ENCODE results near the gene SRPX2. TPM values are rescaled to one million over a fixed set of nuclear protein-coding genes. Genes with fewer than 3 reads are reported as not detected.

SRPX2 gene
- total RNA-seq, 1 donor from 2014 or later = not detected

GRCh38 chrX:100636321-100636991 is 7.5 kb upstream of the SRPX2 start, which contains the start of gene TSPAN6:
TSPAN6 (minus strand) TSS chrX:100636806; CDS start chrX:100636694, 112 bp downstream.
- Mint-ChIP-seq H3K27me3 (ENCODE audit: low read depth) (peaks cover 33% of the 10 kb centered on the region), H3K36me3 (ENCODE audit: low read depth) (no peaks in the 10 kb centered on the region), H3K27ac (no peak within 1 kb of the TSS), H3K9me3 (no peaks in the 10 kb centered on the region), H3K4me3 (ENCODE audit: low read depth) (peak within 1 kb of the TSS; percentile 84), H3K4me1 (ENCODE audit: low read depth) (peaks cover 4% of the 10 kb centered on the region)
- DNase-seq (ENCODE audit: low spot score) = peak; percentile 43
- intact Hi-C loops (cut with micrococcal nuclease) = loop anchor here (2.0 kb wide), 1 partner anchor 124 kb away; no protein-coding TSS in a partner anchor

GRCh38 chrX:100642290-100642689 is 1.7 kb upstream of the SRPX2 start:
- Mint-ChIP-seq H3K27ac (no peak overlapping the region), H3K9me3 (no peaks in the 10 kb centered on the region), H3K4me3 (ENCODE audit: low read depth) (no peak overlapping the region), H3K4me1 (ENCODE audit: low read depth) (no peaks in the 10 kb centered on the region), H3K27me3 (ENCODE audit: low read depth) (peaks cover 17% of the 10 kb centered on the region), H3K36me3 (ENCODE audit: low read depth) (no peaks in the 10 kb centered on the region)
- DNase-seq (ENCODE audit: low spot score) = no peak
- intact Hi-C loops (cut with micrococcal nuclease) = no loop called here

DNA sequence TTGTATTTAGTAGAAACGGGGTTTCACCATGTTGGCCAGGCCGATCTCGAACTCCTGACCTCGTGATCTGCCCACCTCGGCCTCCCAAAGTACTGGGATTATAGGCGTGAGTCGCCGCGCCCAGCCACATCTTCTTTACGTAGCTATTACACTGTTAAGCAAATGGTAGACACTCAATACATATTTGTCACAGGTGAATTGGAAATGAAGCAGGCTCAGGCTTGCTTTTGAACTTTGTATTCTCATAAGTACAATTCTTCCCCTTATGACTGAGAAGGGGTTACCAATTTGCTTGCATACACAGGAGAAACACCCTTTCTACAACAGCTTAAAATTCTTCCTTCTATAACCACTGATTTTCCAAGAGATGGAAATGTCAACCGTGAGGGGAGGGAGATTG is 787 bp upstream of the SRPX2 start:
- DNase-seq (ENCODE audit: low spot score) = no peak
- no peaks in the 10 kb centered on the region for H3K4me1 Mint-ChIP-seq (ENCODE audit: low read depth)
- H3K27me3 Mint-ChIP-seq (ENCODE audit: low read depth) = peaks cover 13% of the 10 kb centered on the region
- no peaks in the 10 kb centered on the region for H3K9me3 Mint-ChIP-seq
- H3K36me3 Mint-ChIP-seq (ENCODE audit: low read depth) = no peaks in the 10 kb centered on the region
- no peak overlapping the region for H3K4me3 Mint-ChIP-seq (ENCODE audit: low read depth)
- intact Hi-C loops (cut with micrococcal nuclease) = no loop called here
- no peak overlapping the region for H3K27ac Mint-ChIP-seq

GRCh38 chrX:100645106-100645505 is 1.1 kb downstream of the SRPX2 start:
- no peak for DNase-seq (ENCODE audit: low spot score)
- no peak overlapping the region for H3K4me3 Mint-ChIP-seq (ENCODE audit: low read depth)
- no peaks in the 10 kb centered on the region for H3K36me3 Mint-ChIP-seq (ENCODE audit: low read depth)
- H3K27ac Mint-ChIP-seq = no peak overlapping the region
- intact Hi-C loops (cut with micrococcal nuclease) = no loop called here
- no peaks in the 10 kb centered on the region for H3K9me3 Mint-ChIP-seq
- H3K4me1 Mint-ChIP-seq (ENCODE audit: low read depth) = no peaks in the 10 kb centered on the region
- H3K27me3 Mint-ChIP-seq (ENCODE audit: low read depth) = peaks cover 4% of the 10 kb centered on the region

DNA sequence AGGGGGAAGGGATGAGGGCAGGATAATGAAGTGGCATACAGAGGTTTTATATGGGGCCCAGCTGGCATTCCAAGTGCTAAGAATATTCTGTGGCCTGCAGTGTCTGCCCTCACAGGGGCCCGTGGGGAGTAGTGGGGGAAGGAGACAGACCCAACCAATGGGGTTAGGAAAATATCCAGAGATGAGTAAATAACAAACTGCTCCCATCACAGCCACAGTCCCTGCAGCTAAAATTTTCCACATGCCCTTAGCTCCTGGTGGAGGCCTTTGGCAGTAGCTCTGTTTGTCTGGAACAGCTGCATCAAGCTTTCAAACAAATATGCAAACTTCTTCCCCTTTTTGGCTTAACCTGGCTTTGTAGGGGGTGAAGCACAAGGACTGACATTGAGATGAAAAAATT is 3.1 kb downstream of the SRPX2 start:
- Mint-ChIP-seq H3K4me1 (ENCODE audit: low read depth) (no peaks in the 10 kb centered on the region), H3K27me3 (ENCODE audit: low read depth) (peaks cover 4% of the 10 kb centered on the region), H3K4me3 (ENCODE audit: low read depth) (no peak overlapping the region), H3K27ac (no peak overlapping the region), H3K9me3 (no peaks in the 10 kb centered on the region), H3K36me3 (ENCODE audit: low read depth) (no peaks in the 10 kb centered on the region)
- no peak for DNase-seq (ENCODE audit: low spot score)
- intact Hi-C loops (cut with micrococcal nuclease) = no loop called here

GRCh38 chrX:100647739-100648138 is 3.7 kb downstream of the SRPX2 start:
- H3K27ac Mint-ChIP-seq = no peak overlapping the region
- peaks cover 4% of the 10 kb centered on the region for H3K27me3 Mint-ChIP-seq (ENCODE audit: low read depth)
- no peak overlapping the region for H3K4me3 Mint-ChIP-seq (ENCODE audit: low read depth)
- no peaks in the 10 kb centered on the region for H3K36me3 Mint-ChIP-seq (ENCODE audit: low read depth)
- no peaks in the 10 kb centered on the region for H3K4me1 Mint-ChIP-seq (ENCODE audit: low read depth)
- H3K9me3 Mint-ChIP-seq = no peaks in the 10 kb centered on the region
- intact Hi-C loops (cut with micrococcal nuclease) = no loop called here
- DNase-seq (ENCODE audit: low spot score) = no peak

- no peak for DNase-seq (ENCODE audit: low spot score)
- no peak overlapping the region for H3K27ac Mint-ChIP-seq
- intact Hi-C loops (cut with micrococcal nuclease) = no loop called here
- H3K4me3 Mint-ChIP-seq (ENCODE audit: low read depth) = no peak overlapping the region
- peaks cover 4% of the 10 kb centered on the region for H3K27me3 Mint-ChIP-seq (ENCODE audit: low read depth)
- no peaks in the 10 kb centered on the region for H3K4me1 Mint-ChIP-seq (ENCODE audit: low read depth)
- H3K9me3 Mint-ChIP-seq = no peaks in the 10 kb centered on the region
- H3K36me3 Mint-ChIP-seq (ENCODE audit: low read depth) = no peaks in the 10 kb centered on the region
Measured at GRCh38 chrX:100648458-100649417, 4.7 kb downstream of the SRPX2 start.

DNA sequence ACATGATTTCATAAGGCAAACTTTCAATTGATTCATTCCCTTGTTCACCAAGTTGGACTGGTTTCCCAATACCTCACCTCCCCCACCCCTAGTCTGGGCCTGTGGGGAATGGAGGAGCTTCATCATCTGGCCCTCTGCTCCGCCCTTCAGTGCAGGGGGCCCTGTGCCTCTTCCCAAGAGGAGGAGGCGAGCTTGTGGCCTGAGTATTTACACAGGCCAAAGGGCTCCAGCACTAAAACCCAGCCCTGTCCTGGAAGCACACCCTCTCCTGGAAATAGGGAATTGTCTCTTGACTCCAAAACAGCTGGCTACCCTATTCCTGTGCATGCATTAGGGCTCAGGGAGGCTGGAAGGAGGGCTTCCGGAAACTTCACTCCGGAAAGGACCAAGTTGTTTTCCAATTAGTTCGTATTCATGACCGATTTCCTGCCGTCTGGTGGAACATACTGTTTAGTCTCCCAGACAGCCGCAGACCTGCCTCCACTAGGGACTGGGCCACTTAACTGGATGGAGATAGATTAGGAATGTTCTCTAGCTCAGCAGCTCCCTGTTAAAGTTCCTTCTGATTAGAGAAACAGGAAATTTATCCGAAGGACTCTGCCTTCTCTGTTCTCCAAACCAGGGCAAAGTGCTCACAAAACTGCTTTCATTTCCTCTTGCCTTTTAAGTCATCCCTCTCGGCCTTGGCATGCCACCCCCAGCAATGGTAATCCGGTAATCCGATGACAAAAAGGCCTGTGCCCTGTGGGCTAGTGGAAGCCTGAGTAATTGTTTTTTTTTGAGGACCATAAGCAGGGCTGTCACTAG is 5.8 kb downstream of the SRPX2 start:
- no peak for DNase-seq (ENCODE audit: low spot score)
- Mint-ChIP-seq H3K27ac (no peak overlapping the region), H3K9me3 (no peaks in the 10 kb centered on the region), H3K36me3 (ENCODE audit: low read depth) (no peaks in the 10 kb centered on the region), H3K27me3 (ENCODE audit: low read depth) (peaks cover 4% of the 10 kb centered on the region), H3K4me1 (ENCODE audit: low read depth) (no peaks in the 10 kb centered on the region), H3K4me3 (ENCODE audit: low read depth) (no peak overlapping the region)
- intact Hi-C loops (cut with micrococcal nuclease) = no loop called here

- Mint-ChIP-seq H3K36me3 (ENCODE audit: low read depth) (no peaks in the 10 kb centered on the region), H3K27ac (no peak overlapping the region), H3K4me3 (ENCODE audit: low read depth) (no peak overlapping the region), H3K27me3 (ENCODE audit: low read depth) (peaks cover 3% of the 10 kb centered on the region), H3K9me3 (no peaks in the 10 kb centered on the region), H3K4me1 (ENCODE audit: low read depth) (no peaks in the 10 kb centered on the region)
- DNase-seq (ENCODE audit: low spot score) = no peak
- intact Hi-C loops (cut with micrococcal nuclease) = no loop called here
Measured at GRCh38 chrX:100650841-100651240, 6.8 kb downstream of the SRPX2 start.

GRCh38 chrX:100652266-100652665 is 8.3 kb downstream of the SRPX2 start:
- intact Hi-C loops (cut with micrococcal nuclease) = no loop called here
- Mint-ChIP-seq H3K27ac (no peak overlapping the region), H3K4me1 (ENCODE audit: low read depth) (no peaks in the 10 kb centered on the region), H3K9me3 (no peaks in the 10 kb centered on the region), H3K27me3 (ENCODE audit: low read depth) (peaks cover 3% of the 10 kb centered on the region), H3K4me3 (ENCODE audit: low read depth) (no peak overlapping the region), H3K36me3 (ENCODE audit: low read depth) (no peaks in the 10 kb centered on the region)
- no peak for DNase-seq (ENCODE audit: low spot score)

DNA sequence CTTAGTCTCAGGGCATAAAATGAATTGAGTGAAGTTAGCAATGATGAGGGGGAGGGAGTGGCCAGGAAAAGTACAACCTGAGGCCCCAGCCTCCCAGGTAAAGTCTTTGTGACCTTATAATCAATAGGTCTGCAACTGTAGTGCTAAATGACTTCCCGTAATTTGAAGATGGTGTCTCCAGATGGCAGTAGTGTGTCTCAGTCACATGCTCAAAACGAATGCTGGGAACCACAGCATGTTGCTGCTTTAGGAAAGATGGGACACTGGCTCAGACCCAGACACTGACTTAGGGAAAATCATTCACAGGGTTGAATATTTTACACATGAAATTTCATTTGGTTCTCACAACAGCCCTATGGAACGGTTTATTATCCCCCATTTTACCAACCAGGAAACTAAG is 10.3 kb downstream of the SRPX2 start:
- DNase-seq (ENCODE audit: low spot score) = no peak
- no peaks in the 10 kb centered on the region for H3K4me1 Mint-ChIP-seq (ENCODE audit: low read depth)
- H3K27me3 Mint-ChIP-seq (ENCODE audit: low read depth) = peaks cover 3% of the 10 kb centered on the region
- H3K36me3 Mint-ChIP-seq (ENCODE audit: low read depth) = no peaks in the 10 kb centered on the region
- no peaks in the 10 kb centered on the region for H3K9me3 Mint-ChIP-seq
- H3K4me3 Mint-ChIP-seq (ENCODE audit: low read depth) = no peak overlapping the region
- no peak overlapping the region for H3K27ac Mint-ChIP-seq
- intact Hi-C loops (cut with micrococcal nuclease) = no loop called here

GRCh38 chrX:100658941-100659381 is 15.0 kb downstream of the SRPX2 start:
- Mint-ChIP-seq H3K9me3 (no peaks in the 10 kb centered on the region), H3K4me3 (ENCODE audit: low read depth) (no peak overlapping the region), H3K36me3 (ENCODE audit: low read depth) (no peaks in the 10 kb centered on the region), H3K27me3 (ENCODE audit: low read depth) (no peaks in the 10 kb centered on the region), H3K27ac (no peak overlapping the region), H3K4me1 (ENCODE audit: low read depth) (no peaks in the 10 kb centered on the region)
- DNase-seq (ENCODE audit: low spot score) = no peak
- intact Hi-C loops (cut with micrococcal nuclease) = no loop called here

All from activated T-helper 2 cell treated with anti-CD3 and anti-CD28 coated beads, Interferon-gamma antibody, Interleukin-2, Interleukin-4, amounts not matched to agents 10 μg/mL and 5 μg/mL and 100 μg/mL, durations not matched to agents 14 hours and 24 hours and 36 hours (primary cell).